HepG2 (cell line): ENCODE measurements around the gene GCDH. TPM values are rescaled to one million over a fixed set of nuclear protein-coding genes. Genes with fewer than 3 reads are reported as not detected.

Source experiments
- CBX5 ChIP-seq: sonication (generic); formaldehyde crosslinking; IDR thresholded peaks from 2 replicates; pipeline ENCODE4 v1.4.0; 2020; ENCODE audit warnings: missing genetic modification reagents, borderline replicate concordance
- CEBPB ChIP-seq: IDR thresholded peaks from 2 replicates; pipeline ENCODE4 v1.6.1; 2011; ENCODE audit warnings: low read depth, low read length, improper control_type of control experiment, borderline replicate concordance
- CEBPG ChIP-seq: IDR thresholded peaks from 2 replicates; pipeline ENCODE4 v1.6.1; 2016
- EZH2 ChIP-seq: conservative IDR thresholded peaks from 2 replicates; pipeline ENCODE4 v1.6.1; 2012; ENCODE audit warnings: mild to moderate bottlenecking, low read depth, low read length, moderate library complexity
- HNF4G ChIP-seq, 2 experiments: sonication (generic) in 1 of 2; formaldehyde crosslinking in 1 of 2; IDR thresholded peaks; 2 replicates each; pipeline versions ENCODE4 v1.4.0 to v1.6.1; 2011 to 2020; ENCODE audit warnings: borderline replicate concordance in 2 of 2, low read depth in 2 of 2, mild to moderate bottlenecking in 2 of 2, low read length in 1 of 2, missing genetic modification reagents in 1 of 2, moderate library complexity in 1 of 2
- NR0B2 ChIP-seq: sonication (generic); formaldehyde crosslinking; IDR thresholded peaks from 2 replicates; pipeline ENCODE4 v1.4.0; 2020; ENCODE audit warnings: mild to moderate bottlenecking, missing genetic modification reagents
- REPIN1 ChIP-seq: sonication (generic); formaldehyde crosslinking; IDR thresholded peaks from 2 replicates; pipeline ENCODE4 v1.8.0; 2022; ENCODE audit warnings: missing genetic modification reagents, low read depth, mild to moderate bottlenecking, borderline replicate concordance
- RNF2 ChIP-seq: fragments of 450-650 bp; conservative IDR thresholded peaks from 2 replicates; pipeline ENCODE4 v1.6.1; 2016; ENCODE audit warnings: low read depth
- SATB2 ChIP-seq: sonication (generic); formaldehyde crosslinking; IDR thresholded peaks from 2 replicates; pipeline ENCODE4 v1.5.0; 2020; ENCODE audit warnings: missing genetic modification reagents
- SUZ12 ChIP-seq: fragments of 150-350 bp; IDR thresholded peaks from 2 replicates; pipeline ENCODE4 v1.6.1; 2014; ENCODE audit warnings: low read depth, low read length
- TGIF2 ChIP-seq: IDR thresholded peaks from 2 replicates; pipeline ENCODE4 v1.6.1; 2016; ENCODE audit warnings: control low read depth, missing compliant biosample characterization
- ZFP91 ChIP-seq: sonication (generic); formaldehyde crosslinking; IDR thresholded peaks from 2 replicates; pipeline ENCODE4 v1.9.0; 2022; ENCODE audit warnings: missing genetic modification reagents, mild to moderate bottlenecking, borderline replicate concordance
- ZKSCAN1 ChIP-seq: fragments of 150-350 bp; IDR thresholded peaks from 2 replicates; pipeline ENCODE4 v1.6.1; 2014; ENCODE audit warnings: low read length
- ZNF337 ChIP-seq: sonication (generic); formaldehyde crosslinking; IDR thresholded peaks from 2 replicates; pipeline ENCODE4 v1.5.1; 2020; ENCODE audit warnings: missing genetic modification reagents, low read depth, mild to moderate bottlenecking, borderline replicate concordance
- ZNF652 ChIP-seq: IDR thresholded peaks from 2 replicates; pipeline ENCODE4 v1.6.1; 2016; ENCODE audit warnings: low read depth, borderline replicate concordance
- ZNF766 ChIP-seq: sonication (generic); formaldehyde crosslinking; IDR thresholded peaks from 2 replicates; pipeline ENCODE4 v1.5.0; 2020; ENCODE audit warnings: missing genetic modification reagents, borderline replicate concordance
- ZNF841 ChIP-seq: sonication (generic); formaldehyde crosslinking; IDR thresholded peaks from 2 replicates; pipeline ENCODE4 v1.8.1; 2023; ENCODE audit warnings: missing genetic modification reagents, borderline replicate concordance
- polyA plus RNA-seq, 8 experiments: library from polyadenylated mRNA; depleted of rRNA in 3 of 8; stranded (reverse) in 7 of 8; unstranded in 1 of 8; fragments of >200 nt; fragmentation: Illumina TruSeq in 4 of 8; extraction: Trizol in 4 of 8; gene quantifications; 2 replicates each; pipeline versions ENCODE4 v1.2.1 to v1.2.3, GENCODE V29; 2011 to 2016; ENCODE audit warnings: low read depth in 4 of 8, missing spikeins in 1 of 8, mixed read lengths in 1 of 8; ENCODE audit not compliant: insufficient read depth in 1 of 8
- total RNA-seq, 5 experiments: library from RNA; depleted of rRNA; stranded (reverse); fragments of >200 nt; fragmentation: Illumina TruSeq; extraction: Trizol; gene quantifications; 2 replicates each; pipeline ENCODE4 v1.2.3, GENCODE V29; 2016; ENCODE audit warnings: low read depth in 1 of 5
- TF ChIP-seq, protein P1 (sequence below), 2 experiments: fragments of 450-650 bp in 1 of 2; sonication (generic) in 1 of 2; formaldehyde crosslinking in 1 of 2; IDR thresholded peaks; 2 replicates each; pipeline versions ENCODE4 v1.6.1 to v1.8.0; 2016 to 2022; ENCODE audit warnings: antibody characterized with exemption in 1 of 2, mild to moderate bottlenecking in 1 of 2, missing genetic modification reagents in 1 of 2

GCDH gene
- total and polyA plus RNA-seq, 2 of the 13 experiments (the other 11 are each of a cell fraction or from before 2014, with no cell fraction given), result 15.1 to 38.0 TPM

DNA sequence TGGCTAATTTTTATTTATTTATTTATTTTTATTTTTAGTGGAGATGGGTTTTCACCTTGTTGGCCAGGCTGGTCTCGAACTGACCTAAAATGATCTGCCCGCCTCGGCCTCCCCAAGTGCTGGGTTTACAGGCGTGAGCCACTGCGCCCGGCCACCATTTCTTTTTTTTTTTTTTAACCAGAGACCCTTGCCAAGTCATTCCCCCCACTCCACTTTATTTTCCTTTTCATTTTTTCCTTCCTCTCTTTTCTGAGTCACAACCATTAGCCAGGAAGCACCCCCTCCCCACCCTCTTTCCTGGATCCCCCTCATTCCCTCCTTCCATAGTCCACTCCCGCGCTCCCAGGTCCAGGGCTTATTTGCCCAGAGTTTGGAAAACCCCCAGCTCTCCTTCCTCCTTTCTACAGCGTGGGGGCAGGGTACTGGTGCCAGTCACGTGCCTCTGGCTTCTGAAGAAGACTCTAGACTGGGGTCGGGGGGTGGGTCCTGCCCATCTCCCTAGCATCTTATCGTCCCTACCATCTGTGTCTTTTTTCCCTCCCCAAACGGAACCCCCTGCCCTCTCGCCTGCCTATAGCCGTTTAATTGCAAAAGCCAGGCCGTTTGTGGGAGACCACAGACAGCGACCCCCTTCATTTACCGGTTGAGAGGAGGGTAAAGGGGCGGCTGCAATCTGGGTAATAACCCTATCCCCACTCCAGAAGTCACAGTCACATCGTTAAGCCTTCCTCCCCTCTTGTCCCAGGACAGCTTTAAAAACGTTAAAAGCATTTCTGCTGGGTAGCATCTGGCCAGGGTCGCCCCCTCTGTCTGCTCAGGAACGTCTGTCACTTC is 46.4 kb downstream of the GCDH start (continued):
- TF ChIP-seq, protein P1, sequence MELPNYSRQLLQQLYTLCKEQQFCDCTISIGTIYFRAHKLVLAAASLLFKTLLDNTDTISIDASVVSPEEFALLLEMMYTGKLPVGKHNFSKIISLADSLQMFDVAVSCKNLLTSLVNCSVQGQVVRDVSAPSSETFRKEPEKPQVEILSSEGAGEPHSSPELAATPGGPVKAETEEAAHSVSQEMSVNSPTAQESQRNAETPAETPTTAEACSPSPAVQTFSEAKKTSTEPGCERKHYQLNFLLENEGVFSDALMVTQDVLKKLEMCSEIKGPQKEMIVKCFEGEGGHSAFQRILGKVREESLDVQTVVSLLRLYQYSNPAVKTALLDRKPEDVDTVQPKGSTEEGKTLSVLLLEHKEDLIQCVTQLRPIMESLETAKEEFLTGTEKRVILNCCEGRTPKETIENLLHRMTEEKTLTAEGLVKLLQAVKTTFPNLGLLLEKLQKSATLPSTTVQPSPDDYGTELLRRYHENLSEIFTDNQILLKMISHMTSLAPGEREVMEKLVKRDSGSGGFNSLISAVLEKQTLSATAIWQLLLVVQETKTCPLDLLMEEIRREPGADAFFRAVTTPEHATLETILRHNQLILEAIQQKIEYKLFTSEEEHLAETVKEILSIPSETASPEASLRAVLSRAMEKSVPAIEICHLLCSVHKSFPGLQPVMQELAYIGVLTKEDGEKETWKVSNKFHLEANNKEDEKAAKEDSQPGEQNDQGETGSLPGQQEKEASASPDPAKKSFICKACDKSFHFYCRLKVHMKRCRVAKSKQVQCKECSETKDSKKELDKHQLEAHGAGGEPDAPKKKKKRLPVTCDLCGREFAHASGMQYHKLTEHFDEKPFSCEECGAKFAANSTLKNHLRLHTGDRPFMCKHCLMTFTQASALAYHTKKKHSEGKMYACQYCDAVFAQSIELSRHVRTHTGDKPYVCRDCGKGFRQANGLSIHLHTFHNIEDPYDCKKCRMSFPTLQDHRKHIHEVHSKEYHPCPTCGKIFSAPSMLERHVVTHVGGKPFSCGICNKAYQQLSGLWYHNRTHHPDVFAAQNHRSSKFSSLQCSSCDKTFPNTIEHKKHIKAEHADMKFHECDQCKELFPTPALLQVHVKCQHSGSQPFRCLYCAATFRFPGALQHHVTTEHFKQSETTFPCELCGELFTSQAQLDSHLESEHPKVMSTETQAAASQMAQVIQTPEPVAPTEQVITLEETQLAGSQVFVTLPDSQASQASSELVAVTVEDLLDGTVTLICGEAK (IDR thresholded peaks at IDR 0.05), result no peak
- TF ChIP-seq, protein P1 (CRISPR knock-in tag; IDR thresholded peaks at IDR 0.05), result peak; percentile 27; the same call in 1 of the 2 replicates
- no peak for TF ChIP-seq NR0B2
- TF ChIP-seq CEBPG (CRISPR knock-in tag), result no peak
- no peak for TF ChIP-seq ZFP91
- no peak for TF ChIP-seq SATB2 (CRISPR knock-in tag)
- no peak for TF ChIP-seq SUZ12
- TF ChIP-seq ZNF337 (CRISPR knock-in tag), result no peak
- no peak for TF ChIP-seq ZNF766 (CRISPR knock-in tag)
- TF ChIP-seq REPIN1, result no peak
- no peak for TF ChIP-seq ZNF841
- TF ChIP-seq TGIF2 (CRISPR knock-in tag), result no peak
- TF ChIP-seq CBX5, result no peak
- no peak for TF ChIP-seq CEBPB
- no peak for TF ChIP-seq ZKSCAN1
- no peak for TF ChIP-seq HNF4G (IDR thresholded peaks at IDR 0.05; ENCODE audit: borderline replicate concordance, low read depth, low read length)
- no peak for TF ChIP-seq HNF4G (CRISPR knock-in tag; IDR thresholded peaks at IDR 0.05; ENCODE audit: borderline replicate concordance, low read depth)
- TF ChIP-seq ZNF652 (CRISPR knock-in tag), result no peak
- TF ChIP-seq EZH2, result no peak
- TF ChIP-seq RNF2, result no peak
